Natural killer cell (primary cell): ENCODE data around the gene SFTPB. TPM values are rescaled to one million over a fixed set of nuclear protein-coding genes. Genes with fewer than 3 reads are reported as not detected.
A peak's percentile ranks its signal among the peaks of the same experiment; 100 is the strongest.

ENCODE experiments used
- ATAC-seq, 3 donors: fragments of 150-1000 bp in 2 of 3; fragments of 200-7000 bp in 1 of 3; cut with Tn5 transposase; 1 replicate in 1 of 3; 2 replicates in 2 of 3; pipeline ENCODE4 v1.10.0; 2021; ENCODE audit warnings: mild to moderate bottlenecking in 2 of 3, moderate library complexity in 2 of 3
- DNase-seq, 2 donors: peaks; one replicate each; pipeline versions ENCODE4 v3.0.0 to v3.0.0-alpha.2; 2013 to 2021; ENCODE audit warnings: mixed read lengths in 1 of 2
- H3K27ac ChIP-seq: one replicate; pipeline ENCODE4 v1.5.1; 2013; ENCODE audit warnings: mild to moderate bottlenecking, low read length
- H3K27me3 ChIP-seq: one replicate; pipeline ENCODE4 v1.6.1; 2013; ENCODE audit warnings: low read length; ENCODE audit not compliant: control insufficient read depth, insufficient read depth
- H3K36me3 ChIP-seq: one replicate; pipeline ENCODE4 v1.6.1; 2013; ENCODE audit warnings: low read length; ENCODE audit not compliant: control insufficient read depth, insufficient read depth
- H3K4me1 ChIP-seq: one replicate; pipeline ENCODE4 v1.6.1; 2013; ENCODE audit warnings: low read length; ENCODE audit not compliant: control insufficient read depth, insufficient read depth
- H3K4me3 ChIP-seq: one replicate; pipeline ENCODE4 v1.5.1; 2013; ENCODE audit warnings: low read length
- H3K9me3 ChIP-seq: one replicate; pipeline ENCODE4 v1.6.1; 2013; ENCODE audit warnings: low read length; ENCODE audit not compliant: control insufficient read depth, insufficient read depth
- H3K27ac Mint-ChIP-seq, 2 donors: one replicate each; pipeline ENCODE4 v1.8.0; 2022; ENCODE audit warnings: mild to moderate bottlenecking in 2 of 2, mixed read lengths in 2 of 2, moderate library complexity in 1 of 2
- H3K27me3 Mint-ChIP-seq, 2 donors: one replicate each; pipeline ENCODE4 v1.8.0; 2022; ENCODE audit warnings: low read depth in 2 of 2, mixed read lengths in 2 of 2
- H3K36me3 Mint-ChIP-seq: one replicate; pipeline ENCODE4 v1.8.0; 2022; ENCODE audit warnings: mixed read lengths
- H3K4me1 Mint-ChIP-seq, 2 donors: one replicate each; pipeline ENCODE4 v1.8.0; 2022; ENCODE audit warnings: mixed read lengths in 2 of 2
- H3K4me3 Mint-ChIP-seq: one replicate; pipeline ENCODE4 v1.8.0; 2022; ENCODE audit warnings: mild to moderate bottlenecking, moderate library complexity, mixed read lengths
- H3K9me3 Mint-ChIP-seq, 2 donors: one replicate each; pipeline ENCODE4 v1.8.0; 2022; ENCODE audit warnings: mixed read lengths in 2 of 2
- WGBS: methylation state at CpG from one replicate; pipeline ENCODE4 v1.1.7; 2013; ENCODE audit warnings: missing lambda C conversion rate; ENCODE audit not compliant: insufficient coverage; 5-methylcytosine and 5-hydroxymethylcytosine counted together
- intact Hi-C: fragments of 100-400 bp; cut with micrococcal nuclease; formaldehyde crosslinking; loops from one replicate; pipeline ENCODE4 v1.14.2; 2022
- total RNA-seq, 4 donors: library from RNA; stranded (reverse); fragments of 120-200 nt in 1 of 4; gene quantifications; one replicate each; pipeline versions ENCODE4 v1.2.3 to v1.2.4, GENCODE V29; 2013 to 2022
- TF ChIP-seq, protein P1 (sequence below): fragments of 200-600 bp; IDR thresholded peaks from one replicate; pipeline ENCODE4 v1.8.0; 2022; ENCODE audit warnings: antibody characterized with exemption

The SFTPB gene
- total RNA-seq, 3 donors from 2014 or later (not counting 1 experiment from before 2014, with no cell fraction given) = not detected

DNA sequence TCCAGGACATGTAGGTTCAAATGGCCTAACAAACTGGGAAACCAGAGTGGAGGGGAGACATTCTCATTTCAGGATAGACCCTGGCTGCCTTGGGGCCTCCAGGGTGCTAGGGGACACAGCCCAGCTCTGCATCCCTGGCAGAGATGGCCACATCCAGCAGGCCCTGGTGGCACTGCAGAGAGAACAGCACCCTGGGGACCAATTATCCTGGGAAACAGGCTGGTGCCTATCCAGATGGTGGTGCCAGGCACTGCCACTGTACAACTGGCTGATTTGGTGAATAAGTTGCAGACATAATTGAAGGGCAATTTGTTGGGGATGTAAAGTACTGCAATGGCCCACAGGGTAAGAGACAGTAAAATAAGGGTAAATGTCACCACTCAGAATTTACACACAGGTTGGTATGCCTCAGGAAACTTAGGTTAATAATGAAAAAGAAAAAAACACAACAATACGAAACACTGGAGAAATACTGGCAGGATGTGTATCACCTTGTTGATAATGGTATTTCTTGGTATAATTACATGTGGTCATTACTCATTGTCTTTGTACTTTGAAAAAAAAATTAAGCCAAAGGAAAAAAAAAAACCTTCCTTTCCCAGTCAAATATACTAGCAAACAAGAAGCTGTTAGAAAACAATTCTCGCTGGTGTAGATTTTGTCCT, 12.8 kb upstream of the SFTPB start:
- peak overlapping the region; percentile 87 to 94 for H3K27ac Mint-ChIP-seq
- peaks cover 0 to 4% of the 10 kb centered on the region in 2 donors for H3K27me3 Mint-ChIP-seq
- peak overlapping the region; percentile 20 for H3K4me3 ChIP-seq
- TF ChIP-seq, protein P1, sequence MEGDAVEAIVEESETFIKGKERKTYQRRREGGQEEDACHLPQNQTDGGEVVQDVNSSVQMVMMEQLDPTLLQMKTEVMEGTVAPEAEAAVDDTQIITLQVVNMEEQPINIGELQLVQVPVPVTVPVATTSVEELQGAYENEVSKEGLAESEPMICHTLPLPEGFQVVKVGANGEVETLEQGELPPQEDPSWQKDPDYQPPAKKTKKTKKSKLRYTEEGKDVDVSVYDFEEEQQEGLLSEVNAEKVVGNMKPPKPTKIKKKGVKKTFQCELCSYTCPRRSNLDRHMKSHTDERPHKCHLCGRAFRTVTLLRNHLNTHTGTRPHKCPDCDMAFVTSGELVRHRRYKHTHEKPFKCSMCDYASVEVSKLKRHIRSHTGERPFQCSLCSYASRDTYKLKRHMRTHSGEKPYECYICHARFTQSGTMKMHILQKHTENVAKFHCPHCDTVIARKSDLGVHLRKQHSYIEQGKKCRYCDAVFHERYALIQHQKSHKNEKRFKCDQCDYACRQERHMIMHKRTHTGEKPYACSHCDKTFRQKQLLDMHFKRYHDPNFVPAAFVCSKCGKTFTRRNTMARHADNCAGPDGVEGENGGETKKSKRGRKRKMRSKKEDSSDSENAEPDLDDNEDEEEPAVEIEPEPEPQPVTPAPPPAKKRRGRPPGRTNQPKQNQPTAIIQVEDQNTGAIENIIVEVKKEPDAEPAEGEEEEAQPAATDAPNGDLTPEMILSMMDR = no peak
- H3K27me3 ChIP-seq = no peaks in the 10 kb centered on the region
- peaks cover 67% of the 10 kb centered on the region for H3K4me1 ChIP-seq
- intact Hi-C loops = loop anchor here (2.0 kb wide), 1 partner anchor 14 kb away; the partner anchor contains the start of gene GNLY
- no peaks in the 10 kb centered on the region for H3K36me3 Mint-ChIP-seq
- H3K9me3 Mint-ChIP-seq = no peaks in the 10 kb centered on the region
- no peak for DNase-seq
- peak overlapping the region; percentile 47 for H3K27ac ChIP-seq
- WGBS = 20% methylated on average over 1 of the region's 2 CpGs
- H3K4me3 Mint-ChIP-seq = peak overlapping the region; percentile 79
- peak in 1 of 3 donors; percentile 10 for ATAC-seq
- peaks cover 24 to 27% of the 10 kb centered on the region in 2 donors for H3K4me1 Mint-ChIP-seq
- no peaks in the 10 kb centered on the region for H3K36me3 ChIP-seq
- no peaks in the 10 kb centered on the region for H3K9me3 ChIP-seq

DNA sequence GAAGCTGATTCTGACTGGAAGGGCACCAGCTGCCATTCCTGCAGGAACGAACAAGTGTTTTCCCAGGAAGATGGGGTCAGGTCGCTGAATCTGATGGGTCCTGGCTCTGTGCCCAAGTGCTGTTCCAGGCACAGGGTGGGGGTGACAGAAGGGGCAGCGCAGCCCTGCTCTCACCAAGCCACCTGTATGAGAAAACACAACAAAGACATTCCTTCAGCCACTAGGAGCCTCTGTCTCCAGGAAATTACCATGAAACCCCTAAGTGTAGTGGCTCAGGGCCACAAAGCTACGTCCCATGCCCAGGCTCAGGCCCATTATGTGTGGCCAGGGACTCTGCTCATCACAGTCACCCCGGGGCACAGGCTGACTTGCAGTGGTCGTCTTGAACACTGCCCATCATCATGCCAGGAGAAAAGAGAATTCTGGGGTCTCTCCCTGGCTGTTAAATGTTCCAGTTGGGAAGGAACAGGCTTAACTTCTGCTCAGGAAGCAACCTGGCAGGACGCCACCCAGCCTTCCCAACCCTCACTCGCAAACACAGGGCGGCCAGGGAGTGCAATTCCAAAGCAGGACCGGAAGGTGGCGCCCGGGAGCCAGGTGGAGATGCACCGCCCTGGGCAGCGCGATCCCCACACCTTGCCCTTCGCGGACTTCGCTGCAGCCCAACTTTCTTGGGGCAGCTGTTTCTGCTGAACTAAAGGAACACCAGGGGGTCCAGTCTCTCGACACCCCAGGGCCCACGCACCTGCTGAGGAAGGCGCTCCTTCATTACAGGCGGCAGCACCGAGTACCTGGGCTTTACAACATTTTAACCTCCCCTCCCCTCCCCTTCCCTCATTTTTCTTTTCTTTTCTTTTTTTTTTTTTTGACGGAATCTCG, 11.0 kb upstream of the SFTPB start:
- 23% methylated on average over 25 of the region's 25 CpGs for WGBS
- peak; percentile 95 to 99 (median 97) for ATAC-seq
- TF ChIP-seq, protein P1 = peak; percentile 96
- H3K9me3 ChIP-seq = no peaks in the 10 kb centered on the region
- peaks cover 49% of the 10 kb centered on the region for H3K4me1 ChIP-seq
- Mint-ChIP-seq H3K4me3 (peak overlapping the region; percentile 22), H3K36me3 (no peaks in the 10 kb centered on the region), H3K27ac (peak overlapping the region in 1 of 2 donors; percentile 13), H3K9me3 (no peaks in the 10 kb centered on the region), H3K27me3 (peaks cover 0 to 4% of the 10 kb centered on the region in 2 donors), H3K4me1 (peaks cover 24 to 27% of the 10 kb centered on the region in 2 donors)
- intact Hi-C loops = loop anchor here (1.0 to 5.0 kb wide), 3 partner anchors 28 to 135 kb away; no protein-coding TSS in a partner anchor
- no peaks in the 10 kb centered on the region for H3K36me3 ChIP-seq
- H3K27ac ChIP-seq = no peak overlapping the region
- DNase-seq = peak; percentile 80 to 85
- H3K27me3 ChIP-seq = no peaks in the 10 kb centered on the region
- H3K4me3 ChIP-seq = no peak overlapping the region

DNA sequence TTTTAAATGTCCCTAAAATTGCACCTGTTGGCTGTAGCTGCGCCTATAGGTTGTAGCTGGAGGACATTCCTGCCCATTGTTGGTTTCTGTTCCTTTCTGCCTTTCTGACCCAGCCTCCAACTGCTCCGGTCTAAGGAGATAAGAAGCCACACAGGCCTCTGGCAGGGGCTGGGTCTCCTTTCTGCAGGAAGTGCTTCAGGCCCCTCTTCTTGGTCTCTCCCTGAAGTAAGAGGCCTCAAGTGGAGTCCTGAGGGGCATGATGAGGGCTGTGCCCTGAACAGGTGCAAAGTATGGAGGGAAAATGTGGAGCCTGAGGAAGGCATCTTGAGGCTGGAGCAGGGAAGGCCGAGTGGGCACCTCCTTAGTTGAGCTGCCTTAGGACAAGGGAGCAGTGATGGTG, 10.4 kb upstream of the SFTPB start:
- H3K4me3 ChIP-seq = no peak overlapping the region
- DNase-seq (no peak), ATAC-seq (no peak)
- H3K9me3 Mint-ChIP-seq = no peaks in the 10 kb centered on the region
- TF ChIP-seq, protein P1 = no peak
- no peak overlapping the region for H3K27ac ChIP-seq
- H3K27ac Mint-ChIP-seq = no peak overlapping the region
- H3K27me3 Mint-ChIP-seq = peaks cover 0 to 4% of the 10 kb centered on the region in 2 donors
- H3K4me1 Mint-ChIP-seq = peaks cover 23 to 24% of the 10 kb centered on the region in 2 donors
- H3K36me3 Mint-ChIP-seq = no peaks in the 10 kb centered on the region
- H3K36me3 ChIP-seq = no peaks in the 10 kb centered on the region
- H3K27me3 ChIP-seq = no peaks in the 10 kb centered on the region
- intact Hi-C loops = loop anchor here (5.0 kb wide), 1 partner anchor 49 kb away; no protein-coding TSS in a partner anchor
- H3K4me1 ChIP-seq = peaks cover 44% of the 10 kb centered on the region
- 72% methylated on average over 3 of the region's 3 CpGs for WGBS
- no peaks in the 10 kb centered on the region for H3K9me3 ChIP-seq
- H3K4me3 Mint-ChIP-seq = peak overlapping the region; percentile 7
